Measurements from ENCODE around the gene FAM13A. TPM values are rescaled to one million over a fixed set of nuclear protein-coding genes. Genes with fewer than 3 reads are reported as not detected.

Gene FAM13A
- polyA plus RNA-seq, 1 donor from 2014 or later, result 4.0 TPM

GRCh38 chr4:88866862-88867550, 190.0 kb downstream of the FAM13A start (continued):
- TF ChIP-seq, protein P1, sequence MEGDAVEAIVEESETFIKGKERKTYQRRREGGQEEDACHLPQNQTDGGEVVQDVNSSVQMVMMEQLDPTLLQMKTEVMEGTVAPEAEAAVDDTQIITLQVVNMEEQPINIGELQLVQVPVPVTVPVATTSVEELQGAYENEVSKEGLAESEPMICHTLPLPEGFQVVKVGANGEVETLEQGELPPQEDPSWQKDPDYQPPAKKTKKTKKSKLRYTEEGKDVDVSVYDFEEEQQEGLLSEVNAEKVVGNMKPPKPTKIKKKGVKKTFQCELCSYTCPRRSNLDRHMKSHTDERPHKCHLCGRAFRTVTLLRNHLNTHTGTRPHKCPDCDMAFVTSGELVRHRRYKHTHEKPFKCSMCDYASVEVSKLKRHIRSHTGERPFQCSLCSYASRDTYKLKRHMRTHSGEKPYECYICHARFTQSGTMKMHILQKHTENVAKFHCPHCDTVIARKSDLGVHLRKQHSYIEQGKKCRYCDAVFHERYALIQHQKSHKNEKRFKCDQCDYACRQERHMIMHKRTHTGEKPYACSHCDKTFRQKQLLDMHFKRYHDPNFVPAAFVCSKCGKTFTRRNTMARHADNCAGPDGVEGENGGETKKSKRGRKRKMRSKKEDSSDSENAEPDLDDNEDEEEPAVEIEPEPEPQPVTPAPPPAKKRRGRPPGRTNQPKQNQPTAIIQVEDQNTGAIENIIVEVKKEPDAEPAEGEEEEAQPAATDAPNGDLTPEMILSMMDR (IDR thresholded peaks at IDR 0.05; ENCODE audit: poor library complexity, severe bottlenecking), result no peak
- TF ChIP-seq RAD21 (conservative IDR thresholded peaks at IDR 0.05), result no peak
- no peak for TF ChIP-seq EP300 (conservative IDR thresholded peaks at IDR 0.05; ENCODE audit: poor library complexity, severe bottlenecking)
- TF ChIP-seq TAF1 (IDR thresholded peaks at IDR 0.05; ENCODE audit: low read depth), result no peak

DNA sequence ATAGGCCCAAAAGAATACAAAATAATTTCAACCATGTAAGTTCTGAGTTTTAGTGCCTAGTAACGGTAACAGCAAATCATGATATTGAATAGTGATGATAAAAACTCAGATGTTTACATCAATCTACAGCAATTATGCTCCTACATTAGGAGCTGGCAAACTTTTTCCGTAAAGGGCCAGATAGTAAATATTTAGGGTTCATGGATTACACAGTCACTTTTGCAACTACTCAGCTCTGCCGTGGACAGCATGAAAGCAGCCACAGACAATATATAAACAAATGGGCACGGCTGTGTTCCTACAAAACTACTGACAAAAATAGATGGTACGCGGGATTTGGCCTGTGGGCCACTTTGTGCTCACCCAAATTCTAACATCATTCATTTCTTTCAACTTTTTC, 191.5 kb downstream of the FAM13A start:
- TF ChIP-seq TAF1 (IDR thresholded peaks at IDR 0.05; ENCODE audit: low read depth), result no peak
- TF ChIP-seq EZH2 (IDR thresholded peaks at IDR 0.05; ENCODE audit: borderline replicate concordance, insufficient read depth, low read length, poor library complexity, severe bottlenecking), result no peak
- no peak for TF ChIP-seq RAD21 (conservative IDR thresholded peaks at IDR 0.05)
- no peak for TF ChIP-seq POLR2AphosphoS5 (IDR thresholded peaks at IDR 0.05)
- H3K27ac ChIP-seq (ENCODE audit: low read length), result no peak overlapping the region
- peaks cover 4% of the 10 kb centered on the region for H3F3A ChIP-seq (ENCODE audit: insufficient read depth, low read length, poor library complexity, severe bottlenecking)
- no peaks in the 10 kb centered on the region for H3K9me2 ChIP-seq (ENCODE audit: insufficient read depth, low read length)
- H3K36me3 ChIP-seq (ENCODE audit: insufficient read depth, low read length), result no peaks in the 10 kb centered on the region
- H4K20me1 ChIP-seq (ENCODE audit: insufficient read depth), result no peaks in the 10 kb centered on the region
- no peak overlapping the region for H3K4me3 ChIP-seq (ENCODE audit: low read length)
- no peak overlapping the region for H3K4me2 ChIP-seq (ENCODE audit: low read length)
- H3K9ac ChIP-seq (ENCODE audit: low read length), result no peak overlapping the region
- H3K79me2 ChIP-seq (replicated peaks; ENCODE audit: insufficient read depth, low read length), result no peaks in the 10 kb centered on the region
- H3K9me3 ChIP-seq (ENCODE audit: low read length), result no peaks in the 10 kb centered on the region
- no peaks in the 10 kb centered on the region for H3K27me3 ChIP-seq (ENCODE audit: insufficient read depth, low read depth, low read length)
- no peak overlapping the region for H2AFZ ChIP-seq (ENCODE audit: low read depth, low read length)

GRCh38 chr4:88865046-88865445, 191.9 kb downstream of the FAM13A start:
- Histone ChIP-seq H3K9me2 (ENCODE audit: insufficient read depth, low read length) (no peaks in the 10 kb centered on the region), H4K20me1 (ENCODE audit: insufficient read depth) (no peaks in the 10 kb centered on the region), H3K9ac (ENCODE audit: low read length) (no peak overlapping the region), H3K27me3 (ENCODE audit: insufficient read depth, low read depth, low read length) (no peaks in the 10 kb centered on the region), H3K36me3 (ENCODE audit: insufficient read depth, low read length) (no peaks in the 10 kb centered on the region), H3K79me2 (replicated peaks; ENCODE audit: insufficient read depth, low read length) (no peaks in the 10 kb centered on the region), H3K27ac (ENCODE audit: low read length) (no peak overlapping the region), H3F3A (ENCODE audit: insufficient read depth, low read length, poor library complexity, severe bottlenecking) (peaks cover 4% of the 10 kb centered on the region), H3K4me2 (ENCODE audit: low read length) (no peak overlapping the region), H3K9me3 (ENCODE audit: low read length) (no peaks in the 10 kb centered on the region), H3K4me3 (ENCODE audit: low read length) (no peak overlapping the region), H2AFZ (ENCODE audit: low read depth, low read length) (no peak overlapping the region)
- TF ChIP-seq TAF1 (IDR thresholded peaks at IDR 0.05; ENCODE audit: low read depth) (no peak), MXI1 (conservative IDR thresholded peaks at IDR 0.05; ENCODE audit: poor library complexity, severe bottlenecking) (no peak), RAD21 (conservative IDR thresholded peaks at IDR 0.05) (no peak), SMC3 (conservative IDR thresholded peaks at IDR 0.05; ENCODE audit: poor library complexity) (no peak), EP300 (conservative IDR thresholded peaks at IDR 0.05; ENCODE audit: poor library complexity, severe bottlenecking) (no peak), POLR2AphosphoS5 (IDR thresholded peaks at IDR 0.05) (no peak), REST (IDR thresholded peaks at IDR 0.05; ENCODE audit: borderline replicate concordance) (no peak), EZH2 (IDR thresholded peaks at IDR 0.05; ENCODE audit: borderline replicate concordance, insufficient read depth, low read length, poor library complexity, severe bottlenecking) (no peak)
- TF ChIP-seq, protein P1 (IDR thresholded peaks at IDR 0.05; ENCODE audit: poor library complexity, severe bottlenecking), result no peak
